ENCODE results near the gene DNAJB11.
A peak's percentile ranks its signal among the peaks of the same experiment; 100 is the strongest.

Gene DNAJB11

GRCh38 chr3:186616299-186616617 lies 45.7 kb downstream of the DNAJB11 start:
- Histone ChIP-seq H3K9me2 (replicated peaks; ENCODE audit: insufficient read depth, low read length) (no peaks in the 10 kb centered on the region), H3K27ac (ENCODE audit: low read depth, low read length) (no peak overlapping the region), H3K79me2 (ENCODE audit: insufficient read depth, low read length) (no peaks in the 10 kb centered on the region), H2AFZ (ENCODE audit: low read depth, low read length, severe bottlenecking) (no peak overlapping the region), H3K9me3 (ENCODE audit: insufficient read depth, low read length) (no peaks in the 10 kb centered on the region), H4K20me1 (ENCODE audit: low read depth, low read length) (no peaks in the 10 kb centered on the region), H3K27me3 (ENCODE audit: low read length) (no peaks in the 10 kb centered on the region), H3K4me2 (ENCODE audit: low read depth, low read length, poor library complexity, severe bottlenecking) (no peak overlapping the region), H3K4me3 (ENCODE audit: insufficient read depth, low read length, poor library complexity, severe bottlenecking) (no peak overlapping the region), H3K9ac (ENCODE audit: low read length) (no peak overlapping the region), H3K36me3 (ENCODE audit: low read length) (no peaks in the 10 kb centered on the region), H3F3A (ENCODE audit: insufficient read depth) (no peaks in the 10 kb centered on the region)
- TF ChIP-seq EZH2phosphoT487 (conservative IDR thresholded peaks at IDR 0.05; ENCODE audit: low read length) (no peak), CTCF (IDR thresholded peaks at IDR 0.05; ENCODE audit: insufficient read depth, low read length, poor library complexity, severe bottlenecking) (no peak)

GRCh38 chr3:186617036-186617946 lies 46.8 kb downstream of the DNAJB11 start:
- Histone ChIP-seq H3K9me2 (replicated peaks; ENCODE audit: insufficient read depth, low read length) (no peaks in the 10 kb centered on the region), H3K79me2 (ENCODE audit: insufficient read depth, low read length) (no peaks in the 10 kb centered on the region), H3K9me3 (ENCODE audit: insufficient read depth, low read length) (no peaks in the 10 kb centered on the region), H2AFZ (ENCODE audit: low read depth, low read length, severe bottlenecking) (peak overlapping the region; percentile 59), H3F3A (ENCODE audit: insufficient read depth) (no peaks in the 10 kb centered on the region), H3K36me3 (ENCODE audit: low read length) (no peaks in the 10 kb centered on the region), H3K27me3 (ENCODE audit: low read length) (no peaks in the 10 kb centered on the region), H3K4me3 (ENCODE audit: insufficient read depth, low read length, poor library complexity, severe bottlenecking) (no peak overlapping the region), H3K4me2 (ENCODE audit: low read depth, low read length, poor library complexity, severe bottlenecking) (peak overlapping the region; percentile 24), H3K9ac (ENCODE audit: low read length) (peak overlapping the region; percentile 24; the same call in 1 of the 2 replicates), H4K20me1 (ENCODE audit: low read depth, low read length) (no peaks in the 10 kb centered on the region), H3K27ac (ENCODE audit: low read depth, low read length) (no peak overlapping the region)
- TF ChIP-seq CTCF (IDR thresholded peaks at IDR 0.05; ENCODE audit: insufficient read depth, low read length, poor library complexity, severe bottlenecking) (peak; percentile 91), EZH2phosphoT487 (conservative IDR thresholded peaks at IDR 0.05; ENCODE audit: low read length) (no peak)

- TF ChIP-seq CTCF (IDR thresholded peaks at IDR 0.05; ENCODE audit: insufficient read depth, low read length, poor library complexity, severe bottlenecking) (no peak), EZH2phosphoT487 (conservative IDR thresholded peaks at IDR 0.05; ENCODE audit: low read length) (no peak)
- H2AFZ ChIP-seq (ENCODE audit: low read depth, low read length, severe bottlenecking): no peak overlapping the region
Measured at GRCh38 chr3:186618318-186618938, 47.9 kb downstream of the DNAJB11 start.

More at GRCh38 chr3:186618318-186618938, 47.9 kb downstream of the DNAJB11 start:
- Histone ChIP-seq H3K27me3 (ENCODE audit: low read length) (no peaks in the 10 kb centered on the region), H3K36me3 (ENCODE audit: low read length) (no peaks in the 10 kb centered on the region), H3K9me3 (ENCODE audit: insufficient read depth, low read length) (no peaks in the 10 kb centered on the region), H3K4me2 (ENCODE audit: low read depth, low read length, poor library complexity, severe bottlenecking) (no peak overlapping the region), H3K9ac (ENCODE audit: low read length) (no peak overlapping the region), H4K20me1 (ENCODE audit: low read depth, low read length) (no peaks in the 10 kb centered on the region), H3F3A (ENCODE audit: insufficient read depth) (no peaks in the 10 kb centered on the region), H3K9me2 (replicated peaks; ENCODE audit: insufficient read depth, low read length) (no peaks in the 10 kb centered on the region), H3K4me3 (ENCODE audit: insufficient read depth, low read length, poor library complexity, severe bottlenecking) (no peak overlapping the region), H3K27ac (ENCODE audit: low read depth, low read length) (no peak overlapping the region), H3K79me2 (ENCODE audit: insufficient read depth, low read length) (no peaks in the 10 kb centered on the region)

Data from SU-DHL-6 (cell line).